Cardiac muscle cell (in vitro differentiated cells and primary cell): ENCODE data around the gene SOX12. TPM values are rescaled to one million over a fixed set of nuclear protein-coding genes. Genes with fewer than 3 reads are reported as not detected.
A peak's percentile ranks its signal among the peaks of the same experiment; 100 is the strongest.
"Not testable (repeated sequence)": the region's sequence is repeated elsewhere in the genome, so short reads cannot be mapped to it uniquely, and the experiment has no call there.

Experiments used
- DNase-seq, 2 donors: peaks; one replicate each; pipeline versions ENCODE4 v3.0.0 to v3.0.0-alpha.2; 2010 to 2017; ENCODE audit warnings: low read depth in 1 of 2, low spot score in 1 of 2
- H3K27ac ChIP-seq: fragments of 200-600 bp; sonication (generic); 2 replicates; pipeline ENCODE4 v1.5.1; 2016
- H3K27me3 ChIP-seq: fragments of 200-600 bp; sonication (generic); 2 replicates; pipeline ENCODE4 v1.6.0; 2016; ENCODE audit warnings: control low read depth
- H3K36me3 ChIP-seq: fragments of 200-600 bp; sonication (generic); 2 replicates; pipeline ENCODE4 v1.5.1; 2016; ENCODE audit warnings: control low read depth
- H3K4me1 ChIP-seq: fragments of 200-600 bp; sonication (generic); 2 replicates; pipeline ENCODE4 v1.8.1; 2017; ENCODE audit warnings: low read depth, mild to moderate bottlenecking, mixed run types
- H3K4me3 ChIP-seq: fragments of 200-600 bp; sonication (generic); 2 replicates; pipeline ENCODE4 v1.5.1; 2016; ENCODE audit warnings: mild to moderate bottlenecking
- H3K9me3 ChIP-seq: fragments of 200-600 bp; sonication (generic); 2 replicates; pipeline ENCODE4 v1.5.1; 2017; ENCODE audit warnings: low read depth, mild to moderate bottlenecking, control low read depth
- polyA plus RNA-seq: library from polyadenylated mRNA; unstranded; fragments of >200 nt; fragmentation: Nextera tagmentation; extraction: Ambion mirVana; gene quantifications from 2 replicates; pipeline ENCODE4 v1.2.1, GENCODE V29; 2016
- total RNA-seq: library from RNA; depleted of rRNA; stranded (reverse); fragments of >200 nt; gene quantifications from 2 replicates; pipeline ENCODE4 v1.2.3, GENCODE V29; 2016
- TF ChIP-seq, protein P1 (sequence below): IDR thresholded peaks from 2 replicates; pipeline ENCODE4 v1.5.1; 2012; ENCODE audit warnings: low read depth, mild to moderate bottlenecking, low read length

Gene SOX12
- total and polyA plus RNA-seq, 2 experiments from 2014 or later = 41.9 to 79.8 TPM

DNA sequence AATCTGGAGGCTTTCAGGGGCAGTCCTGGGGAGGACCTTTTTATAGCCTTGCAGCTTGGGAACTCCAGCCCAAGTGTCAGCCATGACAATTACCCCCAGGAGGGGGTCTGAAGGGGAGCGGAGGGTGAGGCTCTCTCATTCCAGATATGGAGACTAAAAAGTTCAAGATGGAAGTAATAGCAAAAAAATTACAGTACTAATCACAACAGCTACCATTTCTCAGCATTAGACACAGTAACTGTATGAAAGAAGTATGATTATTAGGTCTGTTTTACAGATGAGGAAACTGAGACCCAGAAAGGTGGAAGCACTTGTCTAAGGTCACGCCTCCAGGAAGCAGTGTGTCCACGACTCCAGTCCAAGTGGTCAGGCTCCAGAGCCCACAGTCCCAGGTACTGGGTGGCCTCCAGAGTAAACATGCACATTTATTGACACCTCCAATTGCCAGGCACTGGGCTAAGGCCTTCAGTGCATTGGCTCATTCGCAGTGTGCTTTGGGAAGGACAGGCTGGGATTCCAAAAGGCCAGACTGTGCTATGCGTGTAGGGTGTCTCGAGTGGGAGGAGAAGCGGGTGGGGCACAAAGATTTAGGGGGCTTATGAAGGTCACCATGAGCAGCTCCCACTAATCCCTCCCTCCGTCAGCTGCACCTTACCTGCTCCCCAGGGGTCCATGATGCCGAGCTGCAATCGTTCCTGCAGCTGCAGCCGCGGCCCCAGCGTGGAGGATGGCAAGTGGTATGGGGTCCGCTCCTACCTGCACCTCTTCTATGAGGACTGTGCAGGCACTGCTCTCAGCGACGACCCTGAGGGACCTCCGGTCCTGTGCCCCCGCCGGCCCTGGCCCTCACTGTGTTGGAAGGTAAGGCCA lies 23.9 kb downstream of the SOX12 start:
- H3K4me3 ChIP-seq = peak overlapping the region; percentile 79
- TF ChIP-seq, protein P1, sequence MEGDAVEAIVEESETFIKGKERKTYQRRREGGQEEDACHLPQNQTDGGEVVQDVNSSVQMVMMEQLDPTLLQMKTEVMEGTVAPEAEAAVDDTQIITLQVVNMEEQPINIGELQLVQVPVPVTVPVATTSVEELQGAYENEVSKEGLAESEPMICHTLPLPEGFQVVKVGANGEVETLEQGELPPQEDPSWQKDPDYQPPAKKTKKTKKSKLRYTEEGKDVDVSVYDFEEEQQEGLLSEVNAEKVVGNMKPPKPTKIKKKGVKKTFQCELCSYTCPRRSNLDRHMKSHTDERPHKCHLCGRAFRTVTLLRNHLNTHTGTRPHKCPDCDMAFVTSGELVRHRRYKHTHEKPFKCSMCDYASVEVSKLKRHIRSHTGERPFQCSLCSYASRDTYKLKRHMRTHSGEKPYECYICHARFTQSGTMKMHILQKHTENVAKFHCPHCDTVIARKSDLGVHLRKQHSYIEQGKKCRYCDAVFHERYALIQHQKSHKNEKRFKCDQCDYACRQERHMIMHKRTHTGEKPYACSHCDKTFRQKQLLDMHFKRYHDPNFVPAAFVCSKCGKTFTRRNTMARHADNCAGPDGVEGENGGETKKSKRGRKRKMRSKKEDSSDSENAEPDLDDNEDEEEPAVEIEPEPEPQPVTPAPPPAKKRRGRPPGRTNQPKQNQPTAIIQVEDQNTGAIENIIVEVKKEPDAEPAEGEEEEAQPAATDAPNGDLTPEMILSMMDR = no peak
- no peaks in the 10 kb centered on the region for H3K9me3 ChIP-seq
- no peak for DNase-seq
- H3K27me3 ChIP-seq = no peaks in the 10 kb centered on the region
- H3K4me1 ChIP-seq = peaks cover 10% of the 10 kb centered on the region
- peaks cover 9% of the 10 kb centered on the region for H3K36me3 ChIP-seq
- peak overlapping the region; percentile 93 for H3K27ac ChIP-seq

GRCh38 chr20:353166-353565 lies 27.8 kb downstream of the SOX12 start:
- no peaks in the 10 kb centered on the region for H3K27me3 ChIP-seq
- H3K4me3 ChIP-seq = no peak overlapping the region
- peaks cover 7% of the 10 kb centered on the region for H3K4me1 ChIP-seq
- H3K36me3 ChIP-seq = peaks cover 9% of the 10 kb centered on the region
- DNase-seq = no peak
- no peaks in the 10 kb centered on the region for H3K9me3 ChIP-seq
- TF ChIP-seq, protein P1 = no peak
- no peak overlapping the region for H3K27ac ChIP-seq

GRCh38 chr20:354298-354977 lies 29.1 kb downstream of the SOX12 start:
- Histone ChIP-seq H3K9me3 (no peaks in the 10 kb centered on the region), H3K36me3 (peaks cover 9% of the 10 kb centered on the region), H3K4me3 (no peak overlapping the region), H3K27ac (no peak overlapping the region), H3K4me1 (no peaks in the 10 kb centered on the region), H3K27me3 (no peaks in the 10 kb centered on the region)
- TF ChIP-seq, protein P1 = peak; percentile 90
- peak; percentile 82 to 85 for DNase-seq

GRCh38 chr20:356154-356553 lies 30.8 kb downstream of the SOX12 start:
- H3K4me1 ChIP-seq, H3K27ac ChIP-seq, H3K36me3 ChIP-seq, H3K9me3 ChIP-seq, DNase-seq, H3K27me3 ChIP-seq, H3K4me3 ChIP-seq: not testable (repeated sequence)

DNA sequence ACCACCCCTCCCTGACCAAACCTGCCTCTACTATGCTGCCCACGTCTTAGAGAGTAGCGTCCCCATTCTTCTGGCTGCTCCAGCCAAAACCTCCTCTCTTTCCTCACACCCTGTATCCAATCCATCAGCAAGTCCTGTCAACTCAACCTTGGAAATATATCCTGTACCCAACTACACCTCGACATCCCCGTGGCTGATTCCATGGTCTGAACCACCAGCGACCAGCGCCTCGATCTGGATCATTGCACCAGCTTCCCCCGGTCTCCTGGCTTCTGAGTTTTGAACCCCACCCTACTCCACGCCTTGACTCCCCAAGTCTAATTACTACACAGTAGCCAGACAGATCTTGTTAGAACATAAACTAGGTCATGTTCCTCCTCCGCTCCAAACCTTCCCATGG lies 31.4 kb downstream of the SOX12 start:
- Histone ChIP-seq H3K4me3 (no peak overlapping the region), H3K9me3 (no peaks in the 10 kb centered on the region), H3K27me3 (no peaks in the 10 kb centered on the region), H3K36me3 (peaks cover 3% of the 10 kb centered on the region), H3K27ac (no peak overlapping the region), H3K4me1 (peaks cover 9% of the 10 kb centered on the region)
- DNase-seq = no peak
- TF ChIP-seq, protein P1 = no peak
